ENCODE data around the gene FBXL20. TPM values are rescaled to one million over a fixed set of nuclear protein-coding genes. Genes with fewer than 3 reads are reported as not detected.

Gene FBXL20
- total RNA-seq, 4 donors from 2014 or later = 13.8 to 49.4 (median 23.1) TPM

GRCh38 chr17:39271546-39271945, 129.9 kb downstream of the FBXL20 start:
- TF ChIP-seq, protein P1, sequence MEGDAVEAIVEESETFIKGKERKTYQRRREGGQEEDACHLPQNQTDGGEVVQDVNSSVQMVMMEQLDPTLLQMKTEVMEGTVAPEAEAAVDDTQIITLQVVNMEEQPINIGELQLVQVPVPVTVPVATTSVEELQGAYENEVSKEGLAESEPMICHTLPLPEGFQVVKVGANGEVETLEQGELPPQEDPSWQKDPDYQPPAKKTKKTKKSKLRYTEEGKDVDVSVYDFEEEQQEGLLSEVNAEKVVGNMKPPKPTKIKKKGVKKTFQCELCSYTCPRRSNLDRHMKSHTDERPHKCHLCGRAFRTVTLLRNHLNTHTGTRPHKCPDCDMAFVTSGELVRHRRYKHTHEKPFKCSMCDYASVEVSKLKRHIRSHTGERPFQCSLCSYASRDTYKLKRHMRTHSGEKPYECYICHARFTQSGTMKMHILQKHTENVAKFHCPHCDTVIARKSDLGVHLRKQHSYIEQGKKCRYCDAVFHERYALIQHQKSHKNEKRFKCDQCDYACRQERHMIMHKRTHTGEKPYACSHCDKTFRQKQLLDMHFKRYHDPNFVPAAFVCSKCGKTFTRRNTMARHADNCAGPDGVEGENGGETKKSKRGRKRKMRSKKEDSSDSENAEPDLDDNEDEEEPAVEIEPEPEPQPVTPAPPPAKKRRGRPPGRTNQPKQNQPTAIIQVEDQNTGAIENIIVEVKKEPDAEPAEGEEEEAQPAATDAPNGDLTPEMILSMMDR (IDR thresholded peaks at IDR 0.05) = no peak
- TF ChIP-seq EP300 (IDR thresholded peaks at IDR 0.05; ENCODE audit: low read depth) (no peak), POLR2AphosphoS5 (IDR thresholded peaks at IDR 0.05) (no peak), POLR2A (IDR thresholded peaks at IDR 0.05) (no peak)
- peaks cover 0 to 66% (median 19%) of the 10 kb centered on the region in 4 donors for H3K36me3 ChIP-seq
- intact Hi-C loops (cut with DNase I; ENCODE audit: low total_unique reads) = no loop called here
- H3K4me1 ChIP-seq = no peaks in the 10 kb centered on the region
- WGBS, 2 donors (ENCODE audit: low coverage in 1 of 2) = 60 to 93% methylated on average over 1 to 3 of the region's 3 CpGs
- in situ Hi-C loops (cut with MboI; ENCODE audit: low pct_ligation_motif_present in 1 of 4, low pct_unique_long_range_greater_than_20kb in 1 of 4, low sequenced_read_pairs in 3 of 4) = no loop called here
- H3K27me3 ChIP-seq = no peaks in the 10 kb centered on the region
- H3K27ac ChIP-seq = no peak overlapping the region
- no peak for DNase-seq
- H3K9me3 ChIP-seq = no peaks in the 10 kb centered on the region
- H3K4me3 ChIP-seq = no peak overlapping the region

DNA sequence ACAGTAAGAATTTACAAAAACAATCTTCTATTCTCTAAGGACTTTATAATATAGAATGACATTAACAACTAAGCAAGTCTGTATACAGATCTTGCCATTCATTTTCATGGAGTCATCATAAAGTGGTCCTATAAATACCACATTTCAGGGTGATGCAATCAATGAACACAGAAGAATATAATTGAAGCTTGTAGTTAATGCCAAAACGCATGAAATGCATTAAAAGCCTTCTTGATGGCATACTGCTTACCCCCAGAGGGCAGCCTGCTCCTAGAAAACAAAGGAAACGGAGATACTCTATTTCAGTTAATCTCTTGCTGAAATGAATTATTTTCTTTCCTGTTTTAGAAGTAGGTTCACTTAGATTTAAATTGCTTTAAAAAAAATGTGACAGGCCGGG, 130.5 kb downstream of the FBXL20 start:
- DNase-seq = no peak
- Histone ChIP-seq H3K36me3 (peaks cover 0 to 66% (median 19%) of the 10 kb centered on the region in 4 donors), H3K4me1 (no peaks in the 10 kb centered on the region), H3K27me3 (no peaks in the 10 kb centered on the region), H3K4me3 (no peak overlapping the region), H3K9me3 (no peaks in the 10 kb centered on the region), H3K27ac (no peak overlapping the region)
- WGBS, 2 donors (ENCODE audit: low coverage in 1 of 2) = 41 to 48% methylated on average over 2 to 3 of the region's 3 CpGs
- TF ChIP-seq, protein P1 (IDR thresholded peaks at IDR 0.05) = peak in 1 of 5 experiments; percentile 23
- no peak for TF ChIP-seq POLR2AphosphoS5 (IDR thresholded peaks at IDR 0.05)
- intact Hi-C loops (cut with DNase I; ENCODE audit: low total_unique reads) (no loop called here), in situ Hi-C loops (cut with MboI; ENCODE audit: low pct_ligation_motif_present in 1 of 4, low pct_unique_long_range_greater_than_20kb in 1 of 4, low sequenced_read_pairs in 3 of 4) (no loop called here)

DNA sequence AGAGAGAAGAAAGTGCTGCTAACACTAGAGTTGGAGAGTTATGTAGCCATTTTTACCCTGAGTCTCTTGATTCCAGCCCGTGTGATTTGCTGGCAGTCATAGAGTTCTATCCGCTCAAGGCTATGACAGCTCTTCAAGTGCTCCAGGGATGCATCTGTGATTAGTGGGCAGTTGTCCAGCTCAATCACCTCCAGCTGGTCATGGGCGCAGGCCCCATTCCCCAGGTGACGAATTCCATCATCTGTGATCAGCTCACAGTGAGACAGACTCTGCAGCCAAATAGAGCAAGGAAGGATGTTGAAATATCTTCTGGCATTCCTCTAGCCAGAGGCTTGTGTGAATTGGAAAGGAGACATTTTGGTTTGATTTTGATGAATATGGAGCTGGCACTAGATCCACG, 137.3 kb downstream of the FBXL20 start:
- H3K9me3 ChIP-seq = no peaks in the 10 kb centered on the region
- in situ Hi-C loops (cut with MboI; ENCODE audit: low pct_ligation_motif_present in 1 of 4, low pct_unique_long_range_greater_than_20kb in 1 of 4, low sequenced_read_pairs in 3 of 4) = no loop called here
- WGBS, 2 donors (ENCODE audit: low coverage in 1 of 2) = 78 to 91% methylated on average over 5 of the region's 5 CpGs
- H3K27ac ChIP-seq = no peak overlapping the region
- peaks cover 0 to 62% (median 20%) of the 10 kb centered on the region in 4 donors for H3K36me3 ChIP-seq
- H3K4me1 ChIP-seq = no peaks in the 10 kb centered on the region
- TF ChIP-seq, protein P1 (IDR thresholded peaks at IDR 0.05) = no peak
- TF ChIP-seq EP300 (IDR thresholded peaks at IDR 0.05; ENCODE audit: low read depth) (no peak), POLR2A (IDR thresholded peaks at IDR 0.05) (no peak), POLR2AphosphoS5 (IDR thresholded peaks at IDR 0.05) (no peak)
- intact Hi-C loops (cut with DNase I; ENCODE audit: low total_unique reads) = no loop called here
- H3K27me3 ChIP-seq = no peaks in the 10 kb centered on the region
- no peak overlapping the region for H3K4me3 ChIP-seq
- no peak for DNase-seq

- no peaks in the 10 kb centered on the region for H3K27me3 ChIP-seq
- in situ Hi-C loops (cut with MboI; ENCODE audit: low pct_ligation_motif_present in 1 of 4, low pct_unique_long_range_greater_than_20kb in 1 of 4, low sequenced_read_pairs in 3 of 4) = no loop called here
- no peak for DNase-seq
- H3K4me1 ChIP-seq = peaks cover 0 to 13% (median 5%) of the 10 kb centered on the region in 4 donors
- H3K4me3 ChIP-seq = no peak overlapping the region
- no peak for TF ChIP-seq POLR2AphosphoS5 (IDR thresholded peaks at IDR 0.05)
- TF ChIP-seq, protein P1 (IDR thresholded peaks at IDR 0.05) = no peak
- no peak for TF ChIP-seq POLR2A (IDR thresholded peaks at IDR 0.05)
- no peak for TF ChIP-seq EP300 (IDR thresholded peaks at IDR 0.05; ENCODE audit: low read depth)
- WGBS, 2 donors (ENCODE audit: low coverage in 1 of 2) = 87 to 88% methylated on average over 5 to 7 of the region's 7 CpGs
- H3K27ac ChIP-seq = no peak overlapping the region
- H3K36me3 ChIP-seq = peaks cover 0 to 54% (median 26%) of the 10 kb centered on the region in 4 donors
- intact Hi-C loops (cut with DNase I; ENCODE audit: low total_unique reads) = no loop called here
- H3K9me3 ChIP-seq = no peaks in the 10 kb centered on the region
Observed at GRCh38 chr17:39261286-39261685, 140.1 kb downstream of the FBXL20 start.
